ENCODE results near the gene MCCC2.

- TF ChIP-seq CTCF (IDR thresholded peaks at IDR 0.05; ENCODE audit: low read depth, low read length, missing input control) (no peak), ATF3 (IDR thresholded peaks at IDR 0.05) (no peak), RAD21 (IDR thresholded peaks at IDR 0.05) (no peak), JUND (IDR thresholded peaks at IDR 0.05) (no peak)
Measured at GRCh38 chr5:71695595-71695994, 108.5 kb downstream of the MCCC2 start.
